Mucosa of descending colon (tissue), 3 donors: ENCODE data around the gene ZNF740. TPM values are rescaled to one million over a fixed set of nuclear protein-coding genes. Genes with fewer than 3 reads are reported as not detected.
"Not testable (repeated sequence)": the region's sequence is repeated elsewhere in the genome, so short reads cannot be mapped to it uniquely, and the experiment has no call there.

Source experiments
- ATAC-seq: fragments of 200-7000 bp; cut with Tn5 transposase; one replicate; pipeline ENCODE4 v1.9.1; 2020; ENCODE audit warnings: mild to moderate bottlenecking, moderate library complexity
- DNase-seq, 3 donors: peaks; one replicate each; pipeline ENCODE4 v3.0.0-alpha.2; 2020
- H3K36me3 ChIP-seq: fragments of 200-600 bp; one replicate; pipeline ENCODE4 v1.8.0; 2021; ENCODE audit warnings: low read depth, mild to moderate bottlenecking
- H3K4me1 ChIP-seq: fragments of 200-600 bp; one replicate; pipeline ENCODE4 v1.8.0; 2021; ENCODE audit warnings: low read depth, mild to moderate bottlenecking
- H3K4me3 ChIP-seq: fragments of 200-600 bp; one replicate; pipeline ENCODE4 v1.8.0; 2021; ENCODE audit warnings: mild to moderate bottlenecking
- H3K9me3 ChIP-seq: fragments of 200-600 bp; one replicate; pipeline ENCODE4 v1.8.0; 2021; ENCODE audit warnings: mild to moderate bottlenecking
- CTCF ChIP-seq: fragments of 200-600 bp; IDR thresholded peaks from one replicate; pipeline ENCODE4 v1.8.0; 2022; ENCODE audit warnings: antibody characterized with exemption, mild to moderate bottlenecking
- intact Hi-C, 2 donors: fragments of 100-400 bp; cut with DNase I in 1 of 2; cut with micrococcal nuclease in 1 of 2; formaldehyde crosslinking; loops; one replicate each; pipeline versions ENCODE4 v1.11.0 to v1.11.1; 2022; cut with DNase I, micrococcal nuclease
- total RNA-seq, 3 donors: library from RNA; stranded (reverse); fragmentation: NEBNext Ultra II Directional in 2 of 3; extraction: Animal tissue kit (Norgen Biotek cat#: 25700) in 2 of 3; gene quantifications; one replicate each; pipeline versions ENCODE4 v1.2.1 to v1.2.4, GENCODE V29; 2021 to 2023
- donor health status: DM: no; HTN: no; CAD: no; lungs with moderate emphysema.
- donor health status: DM: no; HTN: no; CAD: no.
- donor health status: DM: no; HTN: yes; CAD: no.

Gene ZNF740
- total RNA-seq, 3 donors from 2014 or later: 26.1 to 52.9 (median 46.0) TPM

GRCh38 chr12:53160673-53161072 is 19.8 kb upstream of the ZNF740 start:
- Histone ChIP-seq H3K36me3 (no peaks in the 10 kb centered on the region), H3K9me3 (no peaks in the 10 kb centered on the region), H3K4me3 (no peak overlapping the region), H3K4me1 (no peaks in the 10 kb centered on the region)
- ATAC-seq (no peak), DNase-seq (no peak)
- intact Hi-C loops: loop anchor here in 1 of 2 donors (5.0 kb wide), 1 partner anchor 37 kb away; no protein-coding TSS in a partner anchor
- TF ChIP-seq CTCF: no peak

GRCh38 chr12:53161119-53161911 is 19.2 kb upstream of the ZNF740 start:
- Histone ChIP-seq H3K9me3 (no peaks in the 10 kb centered on the region), H3K4me3 (no peak overlapping the region), H3K4me1 (no peaks in the 10 kb centered on the region), H3K36me3 (no peaks in the 10 kb centered on the region)
- no peak for TF ChIP-seq CTCF
- DNase-seq: no peak
- ATAC-seq: no peak
- intact Hi-C loops: loop anchor here in 1 of 2 donors (5.0 kb wide), 1 partner anchor 36 kb away; no protein-coding TSS in a partner anchor

- not testable (repeated sequence) for H3K4me1 ChIP-seq, H3K9me3 ChIP-seq, ATAC-seq, H3K36me3 ChIP-seq, H3K4me3 ChIP-seq, DNase-seq
- intact Hi-C loops: loop anchor here in 1 of 2 donors (5.0 kb wide), 1 partner anchor 34 kb away; no protein-coding TSS in a partner anchor
Measured at GRCh38 chr12:53163008-53163407, 17.5 kb upstream of the ZNF740 start.

GRCh38 chr12:53166837-53167236 is 13.7 kb upstream of the ZNF740 start:
- TF ChIP-seq CTCF: no peak
- H3K36me3 ChIP-seq: no peaks in the 10 kb centered on the region
- intact Hi-C loops: no loop called here
- no peak for DNase-seq
- no peak overlapping the region for H3K4me3 ChIP-seq
- no peak for ATAC-seq
- no peaks in the 10 kb centered on the region for H3K4me1 ChIP-seq
- H3K9me3 ChIP-seq: no peaks in the 10 kb centered on the region

GRCh38 chr12:53169644-53170043 is 10.9 kb upstream of the ZNF740 start:
- TF ChIP-seq CTCF: no peak
- no peaks in the 10 kb centered on the region for H3K4me1 ChIP-seq
- H3K36me3 ChIP-seq: no peaks in the 10 kb centered on the region
- DNase-seq (no peak), ATAC-seq (no peak)
- H3K4me3 ChIP-seq: no peak overlapping the region
- no peaks in the 10 kb centered on the region for H3K9me3 ChIP-seq
- intact Hi-C loops: no loop called here

GRCh38 chr12:53170215-53170614 is 10.3 kb upstream of the ZNF740 start:
- intact Hi-C loops: no loop called here
- DNase-seq (no peak), ATAC-seq (no peak)
- TF ChIP-seq CTCF: no peak
- H3K36me3 ChIP-seq: no peaks in the 10 kb centered on the region
- no peak overlapping the region for H3K4me3 ChIP-seq
- no peaks in the 10 kb centered on the region for H3K9me3 ChIP-seq
- H3K4me1 ChIP-seq: peaks cover 4% of the 10 kb centered on the region
